Putamen (tissue), 1 donor: Measurements from ENCODE around the gene GRM7.

Experiments used
- DNase-seq: peaks from one replicate; pipeline ENCODE4 v3.0.0-alpha.2; 2016; ENCODE audit warnings: low spot score

The GRM7 gene

GRCh38 chr3:7241584-7242302 is 380.8 kb downstream of the GRM7 start:
- DNase-seq = no peak

GRCh38 chr3:7242303-7242635 is 381.4 kb downstream of the GRM7 start:
- no peak for DNase-seq

GRCh38 chr3:7249493-7250076 is 388.7 kb downstream of the GRM7 start:
- DNase-seq = no peak

GRCh38 chr3:7254251-7254650 is 393.3 kb downstream of the GRM7 start:
- DNase-seq = no peak

- no peak for DNase-seq
Measured at GRCh38 chr3:7260975-7261374, 400.1 kb downstream of the GRM7 start.

- no peak for DNase-seq
Measured at GRCh38 chr3:7263347-7264195, 402.7 kb downstream of the GRM7 start.

GRCh38 chr3:7264196-7264526 is 403.2 kb downstream of the GRM7 start:
- no peak for DNase-seq

- DNase-seq = no peak
Measured at GRCh38 chr3:7265736-7266135, 404.8 kb downstream of the GRM7 start.

- DNase-seq = no peak
Measured at GRCh38 chr3:7266551-7266950, 405.6 kb downstream of the GRM7 start.

- no peak for DNase-seq
Measured at GRCh38 chr3:7270731-7271130, 409.8 kb downstream of the GRM7 start.

- DNase-seq = no peak
Measured at GRCh38 chr3:7271631-7272030, 410.7 kb downstream of the GRM7 start.

GRCh38 chr3:7272203-7272602 is 411.3 kb downstream of the GRM7 start:
- no peak for DNase-seq

GRCh38 chr3:7275396-7275795 is 414.5 kb downstream of the GRM7 start:
- no peak for DNase-seq

- DNase-seq = no peak
Measured at GRCh38 chr3:7280318-7280717, 419.4 kb downstream of the GRM7 start.

GRCh38 chr3:7282988-7283387 is 422.1 kb downstream of the GRM7 start:
- no peak for DNase-seq

- no peak for DNase-seq
Measured at GRCh38 chr3:7285505-7285904, 424.6 kb downstream of the GRM7 start.

GRCh38 chr3:7288133-7288532 is 427.2 kb downstream of the GRM7 start:
- no peak for DNase-seq

GRCh38 chr3:7289121-7289520 is 428.2 kb downstream of the GRM7 start:
- no peak for DNase-seq

- DNase-seq = no peak
Measured at GRCh38 chr3:7290077-7290825, 429.3 kb downstream of the GRM7 start.

- no peak for DNase-seq
Measured at GRCh38 chr3:7292362-7292761, 431.4 kb downstream of the GRM7 start.

- no peak for DNase-seq
Measured at GRCh38 chr3:7293286-7293685, 432.4 kb downstream of the GRM7 start.

GRCh38 chr3:7305561-7305960 is 444.6 kb downstream of the GRM7 start:
- DNase-seq = no peak

- no peak for DNase-seq
Measured at GRCh38 chr3:7306901-7307300, 446.0 kb downstream of the GRM7 start.
